K562 (cell line): ENCODE data around the gene ABI3BP. TPM values are rescaled to one million over a fixed set of nuclear protein-coding genes. Genes with fewer than 3 reads are reported as not detected.

Source experiments
- ATAC-seq: fragments of 200-7000 bp; cut with Tn5 transposase; 3 replicates; pipeline ENCODE4 v1.9.1; 2020; ENCODE audit warnings: moderate library complexity
- BruUV-seq: library from RNA; stranded (reverse); fragments of 400-500 nt; replicated peaks from 2 replicates; lab custom pipeline; 2021; lab: Mats Ljungman, UMichigan
- CTCF ChIA-PET: fragments of 300-600 bp; formaldehyde crosslinking; extraction: SDS; loops from one replicate; lab custom pipeline; 2021; ENCODE audit warnings: low intra/inter-chr PET ratio; lab: Yijun Ruan, JAX
- POLR2A ChIA-PET: fragments of 300-600, 350-650 bp; sonication (Branson Sonifier 250); formaldehyde crosslinking; extraction: SDS; loops from one replicate; lab custom pipeline; 2021; ENCODE audit warnings: antibody characterized with exemption, inconsistent platforms; lab: Yijun Ruan, JAX
- DNase-seq, 4 experiments: peaks; one replicate each; pipeline versions ENCODE4 v3.0.0 to v3.0.0-alpha.2; 2011 to 2018; ENCODE audit warnings: low spot score in 3 of 4, mixed read lengths in 3 of 4; ENCODE audit errors: extremely low read depth in 1 of 4
- FAIRE-seq: peaks from 2 replicates; lab custom pipeline; 2011; peaks lifted over from hg19 to GRCh38; lab: Jason Lieb, UNC
- H2AFZ ChIP-seq: 2 replicates; pipeline ENCODE4 v1.6.0; 2011; ENCODE audit warnings: low read depth, low read length, control low read depth, inconsistent platforms
- H3K27ac ChIP-seq: fragments of 200-600 bp; 3 replicates; pipeline ENCODE4 v1.8.0; 2011; ENCODE audit warnings: low read depth, mild to moderate bottlenecking, control low read depth, inconsistent platforms, low read length, moderate library complexity, mixed read lengths; ENCODE audit errors: extremely low read depth
- H3K27me3 ChIP-seq, 2 experiments: fragments of 300-600 bp in 1 of 2; 2 replicates in 1 of 2; 3 replicates in 1 of 2; pipeline versions ENCODE4 v1.6.0 to v1.8.0; 2011; ENCODE audit warnings: inconsistent platforms in 2 of 2, low read length in 2 of 2, mild to moderate bottlenecking in 1 of 2, mixed read lengths in 1 of 2, moderate library complexity in 1 of 2; ENCODE audit not compliant: control insufficient read depth in 2 of 2, insufficient read depth in 2 of 2
- H3K36me3 ChIP-seq: fragments of 300-600 bp; 3 replicates; pipeline ENCODE4 v1.8.0; 2011; ENCODE audit warnings: mild to moderate bottlenecking, low read length, inconsistent platforms; ENCODE audit not compliant: control insufficient read depth, insufficient read depth
- H3K4me1 ChIP-seq, 2 experiments: fragments of 200-600 bp in 1 of 2; replicated peaks in 1 of 2; 2 replicates in 1 of 2; 3 replicates in 1 of 2; pipeline versions ENCODE4 v1.5.1 to v1.8.0; 2011; ENCODE audit warnings: inconsistent platforms in 2 of 2, low read length in 2 of 2, mild to moderate bottlenecking in 1 of 2, mixed read lengths in 1 of 2, moderate library complexity in 1 of 2; ENCODE audit not compliant: control insufficient read depth in 2 of 2, insufficient read depth in 2 of 2
- H3K4me2 ChIP-seq: 2 replicates; pipeline ENCODE4 v1.6.1; 2011; ENCODE audit warnings: low read length, control low read depth, inconsistent platforms, mixed read lengths; ENCODE audit not compliant: insufficient read depth
- H3K4me3 ChIP-seq: fragments of 200-600 bp; sonication (generic), shearing (Covaris generic); 2 replicates; pipeline ENCODE4 v1.5.1; 2016; ENCODE audit warnings: control low read depth, inconsistent platforms
- H3K79me2 ChIP-seq: fragments of 200-600 bp; 3 replicates; pipeline ENCODE4 v1.8.0; 2011; ENCODE audit warnings: low read length, inconsistent platforms; ENCODE audit not compliant: control insufficient read depth, insufficient read depth
- H3K9ac ChIP-seq, 2 experiments: 2 replicates each; pipeline versions ENCODE4 v1.6.0 to v1.6.1; 2011; ENCODE audit warnings: low read depth in 2 of 2, low read length in 2 of 2, control low read depth in 1 of 2, inconsistent platforms in 1 of 2, mild to moderate bottlenecking in 1 of 2, mixed read lengths in 1 of 2; ENCODE audit not compliant: insufficient read depth in 1 of 2
- H3K9me1 ChIP-seq: one replicate; pipeline ENCODE4 v1.6.0; 2011; ENCODE audit warnings: inconsistent platforms, mild to moderate bottlenecking, low read length, moderate library complexity; ENCODE audit not compliant: control insufficient read depth, insufficient read depth
- H3K9me3 ChIP-seq: replicated peaks from 2 replicates; pipeline ENCODE4 v1.5.1; 2011; ENCODE audit warnings: low read depth, low read length, inconsistent platforms; ENCODE audit not compliant: control insufficient read depth, insufficient read depth
- H4K20me1 ChIP-seq: replicated peaks from 2 replicates; pipeline ENCODE4 v1.6.1; 2011; ENCODE audit warnings: low read length, inconsistent platforms, mixed read lengths; ENCODE audit not compliant: control insufficient read depth, insufficient read depth
- HDAC2 ChIP-seq: fragments of 450-650 bp; IDR thresholded peaks from 2 replicates; pipeline ENCODE4 v1.6.1; 2016; ENCODE audit warnings: mild to moderate bottlenecking
- TCF7 ChIP-seq: sonication (generic); IDR thresholded peaks from 2 replicates; pipeline ENCODE4 v1.6.1; 2016; ENCODE audit warnings: antibody characterized with exemption, borderline replicate concordance
- TFE3 ChIP-seq: fragments of 450-650 bp; formaldehyde crosslinking; IDR thresholded peaks from 2 replicates; pipeline ENCODE4 v1.4.0; 2020; ENCODE audit warnings: mild to moderate bottlenecking, mixed read lengths
- ZBTB40 ChIP-seq, 2 experiments: fragments of 450-650 bp in 1 of 2; sonication (generic) in 1 of 2; formaldehyde crosslinking in 1 of 2; IDR thresholded peaks; 2 replicates each; pipeline versions ENCODE4 v1.7.1 to v1.9.0; 2016 to 2022; ENCODE audit warnings: inconsistent platforms in 1 of 2, mild to moderate bottlenecking in 1 of 2, missing genetic modification reagents in 1 of 2
- ZNF239 ChIP-seq: fragments of 250-450 bp; sonication (Bioruptor Pico); IDR thresholded peaks from 2 replicates; pipeline ENCODE4 v1.4.0; 2020; ENCODE audit warnings: mild to moderate bottlenecking
- WGBS: fragments of 100-300 bp; shearing (Covaris generic); methylation state at CpG from one replicate; pipeline ENCODE4 v1.1.6; 2016; ENCODE audit warnings: low coverage, mixed read lengths; ENCODE audit not compliant: insufficient coverage; ENCODE audit errors: missing lambda C conversion rate; 5-methylcytosine and 5-hydroxymethylcytosine counted together
- in situ Hi-C: fragments of 300-500 bp; cut with MboI; formaldehyde crosslinking; loops from 4 replicates; pipeline ENCODE4 v1.15.0; 2018; ENCODE audit warnings: inconsistent platforms, mixed read lengths
- intact Hi-C: fragments of 100-400 bp; cut with micrococcal nuclease; formaldehyde crosslinking; loops from 2 replicates; pipeline ENCODE4 v1.14.2; 2022
- polyA plus RNA-seq, 8 experiments: library from polyadenylated mRNA; depleted of rRNA in 4 of 8; stranded (reverse) in 5 of 8; unstranded in 3 of 8; fragments of >200 nt; fragmentation: Nextera tagmentation in 2 of 8; fragmentation: Illumina TruSeq in 1 of 8; extraction: Ambion mirVana in 2 of 8; extraction: Trizol in 1 of 8; gene quantifications; 2 replicates each; pipeline versions ENCODE4 v1.2.1 to v1.2.3, GENCODE V29; 2011 to 2014; ENCODE audit warnings: inconsistent platforms in 1 of 8, missing spikeins in 1 of 8
- total RNA-seq, 7 experiments: library from RNA; depleted of rRNA in 6 of 7; stranded (reverse); fragments of >200 nt in 6 of 7; fragmentation: Illumina TruSeq in 2 of 7; extraction: Trizol in 2 of 7; gene quantifications; 2 replicates each; pipeline versions ENCODE4 v1.2.1 to v1.2.3, GENCODE V29; 2011 to 2021; ENCODE audit warnings: low replicate concordance in 1 of 7

ABI3BP gene
- total and polyA plus RNA-seq, 9 of the 15 experiments (the other 6 are each of a cell fraction or from before 2014, with no cell fraction given) = 0.01 to 0.24 (median 0.06) TPM; not detected in 5

GRCh38 chr3:100789579-100789978, 203.6 kb downstream of the ABI3BP start:
- ATAC-seq (no peak), DNase-seq (no peak), FAIRE-seq (no peak)
- Histone ChIP-seq H3K36me3 (no peaks in the 10 kb centered on the region), H3K27me3 (no peaks in the 10 kb centered on the region), H4K20me1 (no peaks in the 10 kb centered on the region), H3K4me2 (no peak overlapping the region), H3K79me2 (no peaks in the 10 kb centered on the region), H3K9ac (no peak overlapping the region), H3K4me3 (no peak overlapping the region), H2AFZ (no peak overlapping the region), H3K9me3 (no peaks in the 10 kb centered on the region; the same call in 1 of the 2 replicates), H3K9me1 (no peaks in the 10 kb centered on the region), H3K4me1 (no peaks in the 10 kb centered on the region), H3K27ac (no peak overlapping the region)
- 9% methylated on average over 2 of the region's 2 CpGs for WGBS
- in situ Hi-C loops = no loop called here
- POLR2A ChIA-PET = no interaction called here
- intact Hi-C loops = no loop called here
- CTCF ChIA-PET = no interaction called here
- no peak for TF ChIP-seq ZNF239
- BruUV-seq = no TSS peak

- BruUV-seq = no TSS peak
- no peaks in the 10 kb centered on the region for H3K9me1 ChIP-seq
- intact Hi-C loops = no loop called here
- H3K4me3 ChIP-seq = no peak overlapping the region
- no peak for DNase-seq
- no peaks in the 10 kb centered on the region for H4K20me1 ChIP-seq
- in situ Hi-C loops = no loop called here
- CTCF ChIA-PET = no interaction called here
- H3K4me2 ChIP-seq = no peak overlapping the region
- no peaks in the 10 kb centered on the region for H3K27me3 ChIP-seq
- no peak for ATAC-seq
- H3K9ac ChIP-seq = no peak overlapping the region
- H3K9me3 ChIP-seq = no peaks in the 10 kb centered on the region
- no peak overlapping the region for H2AFZ ChIP-seq
- no peak overlapping the region for H3K27ac ChIP-seq
- H3K36me3 ChIP-seq = no peaks in the 10 kb centered on the region
- POLR2A ChIA-PET = no interaction called here
- WGBS = 3% methylated on average over 3 of the region's 3 CpGs
- no peaks in the 10 kb centered on the region for H3K79me2 ChIP-seq
- no peaks in the 10 kb centered on the region for H3K4me1 ChIP-seq
- FAIRE-seq = no peak
- TF ChIP-seq HDAC2 (no peak), TFE3 (CRISPR knock-in tag) (no peak), TCF7 (no peak), ZBTB40 (IDR thresholded peaks at IDR 0.05) (peak; percentile 76), ZBTB40 (CRISPR knock-in tag; IDR thresholded peaks at IDR 0.05) (no peak)
These were observed 209.6 kb downstream of the ABI3BP start for GRCh38 chr3:100783619-100784018.
